Fibroblast of the aortic adventitia (primary cell): Measurements from ENCODE around the gene DNAJC13. TPM values are rescaled to one million over a fixed set of nuclear protein-coding genes. Genes with fewer than 3 reads are reported as not detected.

Experiments
- DNase-seq: peaks from one replicate; pipeline ENCODE4 v3.0.0-alpha.2; 2010; ENCODE audit warnings: low read depth
- H3K4me3 ChIP-seq: 2 replicates; pipeline ENCODE4 v1.5.1; 2011; ENCODE audit warnings: low read depth, mild to moderate bottlenecking, control low read depth, low read length, moderate library complexity
- CTCF ChIP-seq: IDR thresholded peaks from 2 replicates; pipeline ENCODE4 v1.5.1; 2011; ENCODE audit warnings: mild to moderate bottlenecking, low read length, control low read depth, inconsistent platforms; ENCODE audit not compliant: insufficient read depth
- total RNA-seq: library from RNA; depleted of rRNA; stranded (reverse); fragments of >200 nt; gene quantifications from 2 replicates; pipeline ENCODE4 v1.2.3, GENCODE V29; 2012; ENCODE audit warnings: low replicate concordance

Gene DNAJC13
- total RNA-seq, 1 donor, result 125 TPM

GRCh38 chr3:132418916-132419315 is 1.6 kb downstream of the DNAJC13 start:
- peak overlapping the region; percentile 98 for H3K4me3 ChIP-seq
- DNase-seq, result peak; percentile 33
- no peak for TF ChIP-seq CTCF

GRCh38 chr3:132421832-132422231 is 4.5 kb downstream of the DNAJC13 start:
- peak; percentile 60 for DNase-seq
- H3K4me3 ChIP-seq, result no peak overlapping the region
- TF ChIP-seq CTCF, result no peak

GRCh38 chr3:132422531-132422930 is 5.2 kb downstream of the DNAJC13 start:
- DNase-seq, result no peak
- H3K4me3 ChIP-seq, result no peak overlapping the region
- TF ChIP-seq CTCF, result no peak

- no peak overlapping the region for H3K4me3 ChIP-seq
- TF ChIP-seq CTCF, result no peak
- peak; percentile 86 for DNase-seq
Observed at GRCh38 chr3:132432639-132433038, 15.3 kb downstream of the DNAJC13 start.

- TF ChIP-seq CTCF, result no peak
- H3K4me3 ChIP-seq, result no peak overlapping the region
- DNase-seq, result no peak
Observed at GRCh38 chr3:132433121-132433520, 15.8 kb downstream of the DNAJC13 start.

GRCh38 chr3:132435224-132435910 is 18.1 kb downstream of the DNAJC13 start:
- TF ChIP-seq CTCF, result no peak
- H3K4me3 ChIP-seq, result no peak overlapping the region
- DNase-seq, result no peak
